K562 (cell line): ENCODE measurements around the gene MAGI1. TPM values are rescaled to one million over a fixed set of nuclear protein-coding genes. Genes with fewer than 3 reads are reported as not detected.

Source experiments
- ATAC-seq: fragments of 200-7000 bp; cut with Tn5 transposase; 3 replicates; pipeline ENCODE4 v1.9.1; 2020; ENCODE audit warnings: moderate library complexity
- BruUV-seq: library from RNA; stranded (reverse); fragments of 400-500 nt; replicated peaks from 2 replicates; lab custom pipeline; 2021; lab: Mats Ljungman, UMichigan
- CTCF ChIA-PET: fragments of 300-600 bp; formaldehyde crosslinking; extraction: SDS; loops from one replicate; lab custom pipeline; 2021; ENCODE audit warnings: low intra/inter-chr PET ratio; lab: Yijun Ruan, JAX
- POLR2A ChIA-PET: fragments of 300-600, 350-650 bp; sonication (Branson Sonifier 250); formaldehyde crosslinking; extraction: SDS; loops from one replicate; lab custom pipeline; 2021; ENCODE audit warnings: antibody characterized with exemption, inconsistent platforms; lab: Yijun Ruan, JAX
- DNase-seq, 4 experiments: peaks; one replicate each; pipeline versions ENCODE4 v3.0.0 to v3.0.0-alpha.2; 2011 to 2018; ENCODE audit warnings: low spot score in 3 of 4, mixed read lengths in 3 of 4; ENCODE audit errors: extremely low read depth in 1 of 4
- FAIRE-seq: peaks from 2 replicates; lab custom pipeline; 2011; peaks lifted over from hg19 to GRCh38; lab: Jason Lieb, UNC
- H2AFZ ChIP-seq: 2 replicates; pipeline ENCODE4 v1.6.0; 2011; ENCODE audit warnings: low read depth, low read length, control low read depth, inconsistent platforms
- H3K27ac ChIP-seq: fragments of 200-600 bp; 3 replicates; pipeline ENCODE4 v1.8.0; 2011; ENCODE audit warnings: low read depth, mild to moderate bottlenecking, control low read depth, inconsistent platforms, low read length, moderate library complexity, mixed read lengths; ENCODE audit errors: extremely low read depth
- H3K27me3 ChIP-seq, 2 experiments: fragments of 300-600 bp in 1 of 2; 2 replicates in 1 of 2; 3 replicates in 1 of 2; pipeline versions ENCODE4 v1.6.0 to v1.8.0; 2011; ENCODE audit warnings: inconsistent platforms in 2 of 2, low read length in 2 of 2, mild to moderate bottlenecking in 1 of 2, mixed read lengths in 1 of 2, moderate library complexity in 1 of 2; ENCODE audit not compliant: control insufficient read depth in 2 of 2, insufficient read depth in 2 of 2
- H3K36me3 ChIP-seq: fragments of 300-600 bp; 3 replicates; pipeline ENCODE4 v1.8.0; 2011; ENCODE audit warnings: mild to moderate bottlenecking, low read length, inconsistent platforms; ENCODE audit not compliant: control insufficient read depth, insufficient read depth
- H3K4me1 ChIP-seq, 2 experiments: fragments of 200-600 bp in 1 of 2; replicated peaks in 1 of 2; 2 replicates in 1 of 2; 3 replicates in 1 of 2; pipeline versions ENCODE4 v1.5.1 to v1.8.0; 2011; ENCODE audit warnings: inconsistent platforms in 2 of 2, low read length in 2 of 2, mild to moderate bottlenecking in 1 of 2, mixed read lengths in 1 of 2, moderate library complexity in 1 of 2; ENCODE audit not compliant: control insufficient read depth in 2 of 2, insufficient read depth in 2 of 2
- H3K4me2 ChIP-seq: 2 replicates; pipeline ENCODE4 v1.6.1; 2011; ENCODE audit warnings: low read length, control low read depth, inconsistent platforms, mixed read lengths; ENCODE audit not compliant: insufficient read depth
- H3K4me3 ChIP-seq: fragments of 200-600 bp; sonication (generic), shearing (Covaris generic); 2 replicates; pipeline ENCODE4 v1.5.1; 2016; ENCODE audit warnings: control low read depth, inconsistent platforms
- H3K79me2 ChIP-seq: fragments of 200-600 bp; 3 replicates; pipeline ENCODE4 v1.8.0; 2011; ENCODE audit warnings: low read length, inconsistent platforms; ENCODE audit not compliant: control insufficient read depth, insufficient read depth
- H3K9ac ChIP-seq, 2 experiments: 2 replicates each; pipeline versions ENCODE4 v1.6.0 to v1.6.1; 2011; ENCODE audit warnings: low read depth in 2 of 2, low read length in 2 of 2, control low read depth in 1 of 2, inconsistent platforms in 1 of 2, mild to moderate bottlenecking in 1 of 2, mixed read lengths in 1 of 2; ENCODE audit not compliant: insufficient read depth in 1 of 2
- H3K9me1 ChIP-seq: one replicate; pipeline ENCODE4 v1.6.0; 2011; ENCODE audit warnings: inconsistent platforms, mild to moderate bottlenecking, low read length, moderate library complexity; ENCODE audit not compliant: control insufficient read depth, insufficient read depth
- H3K9me3 ChIP-seq: replicated peaks from 2 replicates; pipeline ENCODE4 v1.5.1; 2011; ENCODE audit warnings: low read depth, low read length, inconsistent platforms; ENCODE audit not compliant: control insufficient read depth, insufficient read depth
- H4K20me1 ChIP-seq: replicated peaks from 2 replicates; pipeline ENCODE4 v1.6.1; 2011; ENCODE audit warnings: low read length, inconsistent platforms, mixed read lengths; ENCODE audit not compliant: control insufficient read depth, insufficient read depth
- HEY1 ChIP-seq: fragments of 250-450 bp; sonication (Bioruptor Pico); IDR thresholded peaks from 2 replicates; pipeline ENCODE4 v1.5.0; 2020; ENCODE audit warnings: mild to moderate bottlenecking, moderate library complexity, borderline replicate concordance
- HMGXB4 ChIP-seq: sonication (generic); formaldehyde crosslinking; IDR thresholded peaks from 2 replicates; pipeline ENCODE4 v1.8.1; 2023; ENCODE audit warnings: mild to moderate bottlenecking, missing genetic modification reagents
- RBM39 ChIP-seq: fragments of 200-400 bp; formaldehyde crosslinking; optimal IDR thresholded peaks from 2 replicates; pipeline ENCODE3; 2018; ENCODE audit warnings: low read depth, low read length
- ZBED1 ChIP-seq: IDR thresholded peaks from 2 replicates; pipeline ENCODE4 v1.6.1; 2014
- ZNF407 ChIP-seq: fragments of 450-650 bp; IDR thresholded peaks from 2 replicates; pipeline ENCODE4 v1.6.1; 2016; ENCODE audit warnings: low read depth
- WGBS: fragments of 100-300 bp; shearing (Covaris generic); methylation state at CpG from one replicate; pipeline ENCODE4 v1.1.6; 2016; ENCODE audit warnings: low coverage, mixed read lengths; ENCODE audit not compliant: insufficient coverage; ENCODE audit errors: missing lambda C conversion rate; 5-methylcytosine and 5-hydroxymethylcytosine counted together
- in situ Hi-C: fragments of 300-500 bp; cut with MboI; formaldehyde crosslinking; loops from 4 replicates; pipeline ENCODE4 v1.15.0; 2018; ENCODE audit warnings: inconsistent platforms, mixed read lengths
- intact Hi-C: fragments of 100-400 bp; cut with micrococcal nuclease; formaldehyde crosslinking; loops from 2 replicates; pipeline ENCODE4 v1.14.2; 2022
- polyA plus RNA-seq, 8 experiments: library from polyadenylated mRNA; depleted of rRNA in 4 of 8; stranded (reverse) in 5 of 8; unstranded in 3 of 8; fragments of >200 nt; fragmentation: Nextera tagmentation in 2 of 8; fragmentation: Illumina TruSeq in 1 of 8; extraction: Ambion mirVana in 2 of 8; extraction: Trizol in 1 of 8; gene quantifications; 2 replicates each; pipeline versions ENCODE4 v1.2.1 to v1.2.3, GENCODE V29; 2011 to 2014; ENCODE audit warnings: inconsistent platforms in 1 of 8, missing spikeins in 1 of 8
- total RNA-seq, 7 experiments: library from RNA; depleted of rRNA in 6 of 7; stranded (reverse); fragments of >200 nt in 6 of 7; fragmentation: Illumina TruSeq in 2 of 7; extraction: Trizol in 2 of 7; gene quantifications; 2 replicates each; pipeline versions ENCODE4 v1.2.1 to v1.2.3, GENCODE V29; 2011 to 2021; ENCODE audit warnings: low replicate concordance in 1 of 7
- TF ChIP-seq, protein P1 (sequence below): fragments of 450-650 bp; formaldehyde crosslinking; IDR thresholded peaks from 2 replicates; pipeline ENCODE4 v1.4.0; 2020; ENCODE audit warnings: mild to moderate bottlenecking, mixed read lengths
- TF ChIP-seq, protein P2 (sequence below), 2 experiments: IDR thresholded peaks in 1 of 2; conservative IDR thresholded peaks in 1 of 2; 2 replicates each; pipeline ENCODE4 v1.6.1; 2016; ENCODE audit warnings: low read depth in 2 of 2, mild to moderate bottlenecking in 1 of 2, missing compliant biosample characterization in 1 of 2, missing genetic modification characterization in 1 of 2, moderate library complexity in 1 of 2

The MAGI1 gene
- total and polyA plus RNA-seq, 9 of the 15 experiments (the other 6 are each of a cell fraction or from before 2014, with no cell fraction given), result 7.8 to 59.4 (median 43.2) TPM

DNA sequence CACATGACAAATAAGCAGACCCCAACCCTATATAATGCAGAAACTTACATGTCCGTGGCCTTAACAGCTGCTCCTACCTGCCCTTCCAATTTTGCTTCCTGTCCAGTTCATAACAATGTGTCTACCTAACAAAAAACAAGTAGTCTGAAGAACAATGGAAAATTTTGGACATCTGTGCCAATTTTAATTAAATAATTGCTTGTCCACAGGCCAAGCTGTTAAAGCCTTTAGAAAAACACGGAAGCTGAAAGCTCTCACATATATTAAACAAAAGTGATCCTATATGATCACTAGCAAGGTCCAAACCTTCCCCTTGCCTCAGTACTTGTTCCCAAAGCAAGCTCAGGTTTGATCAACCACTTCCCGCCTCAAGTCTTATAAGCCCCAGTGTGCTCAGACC, 37.1 kb downstream of the MAGI1 start:
- H3K36me3 ChIP-seq, result no peaks in the 10 kb centered on the region
- ATAC-seq (no peak), DNase-seq (no peak), FAIRE-seq (no peak)
- intact Hi-C loops (no loop called here), in situ Hi-C loops (no loop called here)
- WGBS, result 0% methylated on average over 3 of the region's 3 CpGs
- ChIA-PET POLR2A (no interaction called here), CTCF (no interaction called here)
- no peak overlapping the region for H3K4me3 ChIP-seq
- H3K4me2 ChIP-seq, result no peak overlapping the region
- no peak overlapping the region for H2AFZ ChIP-seq
- H4K20me1 ChIP-seq, result no peaks in the 10 kb centered on the region
- no peaks in the 10 kb centered on the region for H3K4me1 ChIP-seq
- BruUV-seq, result no TSS peak
- H3K9me3 ChIP-seq, result no peaks in the 10 kb centered on the region
- no peaks in the 10 kb centered on the region for H3K9me1 ChIP-seq
- no peak overlapping the region for H3K27ac ChIP-seq
- no peak overlapping the region for H3K9ac ChIP-seq
- H3K79me2 ChIP-seq, result no peaks in the 10 kb centered on the region
- peaks cover 0 to 4% of the 10 kb centered on the region in 2 experiments; a peak in 1 of 5 replicates for H3K27me3 ChIP-seq
- TF ChIP-seq RBM39 (no peak), ZNF407 (no peak), HMGXB4 (CRISPR knock-in tag) (no peak), ZBED1 (no peak), HEY1 (CRISPR knock-in tag) (no peak)
- TF ChIP-seq, protein P1, sequence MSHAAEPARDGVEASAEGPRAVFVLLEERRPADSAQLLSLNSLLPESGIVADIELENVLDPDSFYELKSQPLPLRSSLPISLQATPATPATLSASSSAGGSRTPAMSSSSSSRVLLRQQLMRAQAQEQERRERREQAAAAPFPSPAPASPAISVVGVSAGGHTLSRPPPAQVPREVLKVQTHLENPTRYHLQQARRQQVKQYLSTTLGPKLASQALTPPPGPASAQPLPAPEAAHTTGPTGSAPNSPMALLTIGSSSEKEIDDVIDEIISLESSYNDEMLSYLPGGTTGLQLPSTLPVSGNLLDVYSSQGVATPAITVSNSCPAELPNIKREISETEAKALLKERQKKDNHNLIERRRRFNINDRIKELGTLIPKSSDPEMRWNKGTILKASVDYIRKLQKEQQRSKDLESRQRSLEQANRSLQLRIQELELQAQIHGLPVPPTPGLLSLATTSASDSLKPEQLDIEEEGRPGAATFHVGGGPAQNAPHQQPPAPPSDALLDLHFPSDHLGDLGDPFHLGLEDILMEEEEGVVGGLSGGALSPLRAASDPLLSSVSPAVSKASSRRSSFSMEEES (CRISPR knock-in tag), result no peak
- TF ChIP-seq, protein P2, sequence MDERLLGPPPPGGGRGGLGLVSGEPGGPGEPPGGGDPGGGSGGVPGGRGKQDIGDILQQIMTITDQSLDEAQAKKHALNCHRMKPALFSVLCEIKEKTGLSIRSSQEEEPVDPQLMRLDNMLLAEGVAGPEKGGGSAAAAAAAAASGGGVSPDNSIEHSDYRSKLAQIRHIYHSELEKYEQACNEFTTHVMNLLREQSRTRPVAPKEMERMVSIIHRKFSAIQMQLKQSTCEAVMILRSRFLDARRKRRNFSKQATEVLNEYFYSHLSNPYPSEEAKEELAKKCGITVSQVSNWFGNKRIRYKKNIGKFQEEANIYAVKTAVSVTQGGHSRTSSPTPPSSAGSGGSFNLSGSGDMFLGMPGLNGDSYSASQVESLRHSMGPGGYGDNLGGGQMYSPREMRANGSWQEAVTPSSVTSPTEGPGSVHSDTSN (CRISPR knock-in tag; IDR thresholded peaks at IDR 0.05; ENCODE audit: low read depth), result no peak
- TF ChIP-seq, protein P2 (tag; conservative IDR thresholded peaks at IDR 0.05; ENCODE audit: low read depth), result no peak
